NCI-H2171 treated with DMSO at 0.1 percent for 48 hours (cell line): Measurements from ENCODE around the gene ZBTB32.
A peak's percentile ranks its signal among the peaks of the same experiment; 100 is the strongest.

ENCODE experiments used
- DNase-seq: peaks from one replicate; lab custom pipeline; 2025; lab: John Stamatoyannopoulos, UW

Gene ZBTB32

GRCh38 chr19:35695895-35696422 lies 8.4 kb upstream of the ZBTB32 start:
- DNase-seq: no peak

DNA sequence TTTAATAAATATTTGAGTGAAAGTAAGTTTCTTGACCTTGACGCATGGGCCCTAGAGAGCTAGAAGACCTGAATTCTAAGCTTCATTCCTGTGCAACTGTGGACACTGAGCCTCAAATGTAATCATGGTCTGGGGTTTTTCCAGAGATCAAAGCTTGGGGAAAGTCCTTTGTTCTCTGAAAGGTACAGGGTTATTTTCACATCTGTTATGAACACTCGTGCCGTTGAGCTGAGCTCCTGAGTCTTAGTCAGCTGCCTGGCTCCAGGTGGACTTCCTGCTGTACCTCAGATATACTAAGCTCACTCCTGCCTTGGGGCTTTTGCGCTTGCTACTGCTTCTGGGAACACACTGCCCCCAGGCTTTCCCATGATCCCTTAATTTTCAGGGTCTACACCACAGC lies 7.5 kb upstream of the ZBTB32 start:
- DNase-seq: no peak

DNA sequence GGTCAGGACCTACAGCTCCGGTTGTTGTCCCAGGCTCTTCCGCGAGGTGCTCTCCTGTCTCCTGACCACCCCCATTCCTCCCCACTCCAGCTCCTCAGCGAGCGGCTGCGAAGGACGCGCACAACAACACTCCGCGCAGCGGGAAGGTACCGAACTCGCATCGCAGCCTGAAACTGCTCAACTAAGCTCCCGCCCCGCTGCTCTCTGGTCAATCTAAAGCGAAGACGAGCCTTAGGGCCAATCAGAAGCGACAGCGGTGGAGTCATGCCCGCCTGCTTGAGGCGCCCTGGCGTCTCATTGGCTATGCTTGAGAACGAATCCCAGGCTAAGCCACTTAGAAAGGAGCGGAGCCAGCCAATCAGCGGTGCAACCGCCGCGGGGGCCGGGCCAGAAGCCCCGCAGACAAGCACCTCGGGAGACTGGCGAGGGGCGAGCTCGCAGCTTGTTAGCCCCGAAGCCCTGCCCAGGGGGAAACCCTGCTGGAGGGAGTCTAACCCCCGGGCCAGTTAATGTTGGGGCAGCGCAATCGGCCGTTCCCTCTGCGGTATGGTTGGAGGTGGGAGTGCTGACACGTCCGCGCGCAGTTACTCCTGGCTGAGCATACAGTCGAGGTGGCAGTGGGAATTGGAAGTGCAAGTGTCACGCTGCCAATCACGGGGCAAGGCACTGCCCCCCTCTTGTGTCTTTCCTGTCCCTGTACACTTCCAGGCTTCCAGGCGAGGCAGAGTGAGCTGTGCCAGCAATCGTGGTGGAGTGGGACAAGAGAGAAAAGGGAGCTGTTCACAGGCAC lies 1.9 kb upstream of the ZBTB32 start:
- DNase-seq: peak; percentile 99

GRCh38 chr19:35703343-35703742 lies 1.0 kb upstream of the ZBTB32 start:
- DNase-seq: peak; percentile 17

- no peak for DNase-seq
These were observed 4.0 kb downstream of the ZBTB32 start for GRCh38 chr19:35708391-35708790.

DNA sequence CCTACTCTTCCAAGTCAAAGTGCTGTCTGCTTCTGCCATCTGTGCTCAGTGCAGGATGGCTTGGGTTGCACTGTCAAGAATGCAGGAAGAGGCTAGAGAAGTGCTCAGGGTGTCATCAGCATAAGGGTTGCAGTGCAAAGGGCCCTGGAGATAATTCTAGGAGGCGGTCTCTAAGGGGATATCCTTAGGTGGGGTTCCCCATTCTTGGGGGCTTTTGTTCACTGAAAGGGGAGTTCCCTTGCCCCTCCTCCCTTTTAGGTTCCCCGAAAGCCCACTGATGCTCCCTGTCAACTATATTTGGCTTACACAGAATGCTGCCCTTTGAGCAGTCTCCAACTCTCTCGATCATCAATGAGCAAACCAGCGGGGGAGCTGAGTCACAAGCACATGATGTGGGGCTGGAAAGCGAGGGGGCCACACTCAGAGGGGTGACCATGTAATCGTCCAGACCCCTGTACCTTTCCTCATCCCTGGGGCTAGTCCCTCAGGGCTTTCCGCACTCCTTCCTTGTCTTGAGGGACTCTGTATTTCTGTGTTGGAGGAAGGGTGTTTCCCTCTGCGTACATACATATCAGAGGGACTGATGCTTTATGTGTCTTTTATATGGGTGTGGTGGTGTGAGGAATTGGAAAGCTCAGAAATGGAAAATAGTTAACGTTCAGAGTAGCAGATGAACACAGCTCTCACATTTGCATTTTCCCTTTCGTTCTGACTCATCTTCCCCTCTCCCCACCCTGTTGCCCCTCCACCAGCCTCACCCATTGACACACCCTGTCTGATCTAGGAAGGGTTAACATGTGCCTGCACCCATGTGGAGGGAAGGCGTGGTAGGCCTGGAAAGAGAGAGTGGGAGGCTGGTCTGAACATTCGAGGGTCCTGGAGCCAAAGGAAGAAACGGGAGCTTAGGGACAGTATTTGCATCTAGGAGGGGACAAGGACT lies 6.7 kb downstream of the ZBTB32 start:
- peak; percentile 9 for DNase-seq

GRCh38 chr19:35712567-35713505 lies 8.5 kb downstream of the ZBTB32 start:
- DNase-seq: no peak

GRCh38 chr19:35713506-35713850 lies 9.1 kb downstream of the ZBTB32 start:
- DNase-seq: no peak

DNA sequence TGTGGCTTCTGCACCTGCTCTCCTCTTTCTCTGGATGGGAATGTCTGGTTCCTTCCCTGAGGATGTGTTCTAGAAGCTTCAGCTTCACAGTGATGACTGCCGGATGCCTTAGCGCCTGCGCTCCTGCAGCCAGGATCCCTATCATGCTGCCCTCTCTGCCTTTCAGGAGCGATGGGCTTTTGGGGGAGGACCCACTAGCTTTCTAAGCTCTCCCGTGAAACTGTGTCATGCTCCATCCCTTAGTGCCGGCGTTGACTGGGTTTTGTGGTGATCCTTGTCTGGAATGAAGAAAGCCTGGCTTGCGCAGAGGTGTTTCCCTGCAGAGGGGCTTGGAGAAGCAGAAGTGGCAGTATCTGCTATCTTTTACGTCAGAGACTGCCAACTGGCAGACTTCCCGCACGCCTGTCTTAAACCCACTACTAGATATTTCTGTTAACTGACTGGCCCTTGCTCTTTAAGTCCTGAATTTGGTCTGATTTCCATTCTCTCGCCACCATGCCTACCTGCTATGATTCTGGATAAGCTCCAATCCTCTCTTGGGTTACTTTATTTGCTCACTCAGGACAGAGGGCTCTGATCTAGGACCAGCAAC lies 9.6 kb downstream of the ZBTB32 start:
- DNase-seq: no peak

DNA sequence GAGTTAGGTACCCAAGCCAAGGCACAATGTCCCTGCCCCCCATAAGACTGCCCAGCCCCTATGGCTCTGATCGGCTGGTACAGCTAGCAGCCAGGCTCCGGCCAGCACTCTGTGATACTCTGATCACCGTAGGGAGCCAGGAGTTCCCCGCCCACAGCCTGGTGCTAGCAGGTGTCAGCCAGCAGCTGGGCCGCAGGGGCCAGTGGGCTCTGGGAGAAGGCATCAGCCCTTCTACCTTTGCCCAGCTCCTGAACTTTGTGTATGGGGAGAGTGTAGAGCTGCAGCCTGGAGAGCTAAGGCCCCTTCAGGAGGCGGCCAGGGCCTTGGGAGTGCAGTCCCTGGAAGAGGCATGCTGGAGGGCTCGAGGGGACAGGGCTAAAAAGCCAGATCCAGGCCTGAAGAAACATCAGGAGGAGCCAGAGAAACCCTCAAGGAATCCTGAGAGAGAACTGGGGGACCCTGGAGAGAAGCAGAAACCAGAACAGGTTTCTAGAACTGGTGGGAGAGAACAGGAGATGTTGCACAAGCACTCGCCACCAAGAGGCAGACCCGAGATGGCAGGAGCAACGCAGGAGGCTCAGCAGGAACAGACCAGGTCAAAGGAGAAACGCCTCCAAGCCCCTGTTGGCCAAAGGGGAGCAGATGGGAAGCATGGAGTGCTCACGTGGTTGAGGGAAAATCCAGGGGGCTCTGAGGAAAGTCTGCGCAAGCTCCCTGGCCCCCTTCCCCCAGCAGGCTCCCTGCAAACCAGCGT lies 10.4 kb downstream of the ZBTB32 start:
- no peak for DNase-seq

- DNase-seq: no peak
These were observed 11.0 kb downstream of the ZBTB32 start for GRCh38 chr19:35715355-35715809.

- peak; percentile 37 for DNase-seq
These were observed 11.8 kb downstream of the ZBTB32 start for GRCh38 chr19:35715981-35716800.

DNA sequence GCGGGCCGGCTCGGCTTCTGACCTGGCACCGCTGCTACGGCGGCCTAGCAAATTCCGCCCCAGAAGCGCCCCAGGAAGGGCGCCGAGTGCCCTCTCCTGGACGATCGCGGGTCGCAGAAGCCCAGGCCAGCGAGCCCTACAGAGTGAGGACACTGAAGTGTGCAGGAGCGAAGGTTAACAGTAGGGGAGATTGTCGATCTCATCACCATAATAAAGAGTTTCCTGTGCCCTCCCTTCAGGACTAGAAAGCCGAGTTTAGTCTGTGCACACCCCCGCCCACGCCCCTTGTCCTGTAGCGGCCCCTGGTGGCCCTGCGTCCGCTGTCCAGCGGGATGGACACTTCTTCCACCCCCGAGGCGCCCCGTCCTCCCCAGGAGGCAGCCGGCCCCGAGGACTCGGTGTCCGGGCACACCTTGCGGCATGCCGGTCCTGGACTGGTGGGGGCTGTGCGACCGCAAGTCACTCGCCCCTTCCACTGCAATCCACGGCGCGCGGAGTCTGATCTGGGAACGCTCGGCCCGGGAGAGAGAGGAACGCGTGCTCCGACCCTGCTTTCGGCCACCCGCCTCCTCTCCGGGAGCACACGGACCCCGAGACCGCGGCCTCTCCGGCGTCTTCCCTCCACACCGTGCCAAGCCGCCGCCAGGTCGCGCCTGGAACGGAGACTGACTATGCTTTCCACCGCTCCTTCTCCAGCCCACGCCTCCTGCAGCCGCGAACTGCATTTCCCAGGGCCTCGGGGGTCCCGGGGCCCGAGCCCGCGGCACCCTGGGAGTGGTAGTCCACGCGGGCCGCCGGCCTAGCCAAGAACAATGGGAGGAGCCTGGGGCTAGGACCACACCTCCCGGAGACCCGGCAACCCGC lies 12.7 kb downstream of the ZBTB32 start:
- DNase-seq: peak; percentile 97

DNA sequence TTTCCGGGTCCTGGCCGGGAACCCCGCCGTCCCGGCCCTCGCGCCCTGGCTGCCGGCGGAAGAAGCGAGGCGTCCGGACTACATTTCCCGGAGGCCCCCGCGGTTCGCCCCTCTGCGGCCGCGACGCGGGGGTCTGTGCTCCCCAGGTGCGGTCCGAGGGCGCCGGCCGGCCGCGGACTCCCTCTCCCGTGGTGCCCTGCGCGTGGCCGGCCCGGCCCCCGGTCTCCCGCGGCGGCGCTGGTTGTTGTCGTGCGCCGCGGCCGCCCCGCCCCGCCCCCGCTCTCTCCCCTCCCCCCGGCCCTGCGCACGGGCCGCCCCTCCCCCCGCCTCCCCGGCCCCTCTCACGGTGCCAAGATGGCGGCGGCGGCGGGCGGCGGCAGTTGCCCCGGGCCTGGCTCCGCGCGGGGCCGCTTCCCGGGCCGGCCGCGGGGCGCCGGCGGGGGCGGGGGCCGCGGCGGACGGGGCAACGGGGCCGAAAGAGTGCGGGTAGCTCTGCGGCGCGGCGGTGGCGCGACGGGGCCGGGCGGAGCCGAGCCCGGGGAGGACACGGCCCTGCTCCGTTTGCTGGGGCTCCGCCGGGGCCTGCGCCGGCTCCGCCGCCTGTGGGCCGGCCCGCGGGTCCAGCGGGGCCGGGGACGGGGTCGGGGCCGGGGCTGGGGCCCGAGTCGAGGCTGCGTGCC lies 13.4 kb downstream of the ZBTB32 start, which contains the start of gene KMT2B:
TSS of gene KMT2B (plus strand) at position 339 of the 680 bp plus-strand sequence. CDS start at position 355, 16 bp downstream.
- DNase-seq: no peak

DNA sequence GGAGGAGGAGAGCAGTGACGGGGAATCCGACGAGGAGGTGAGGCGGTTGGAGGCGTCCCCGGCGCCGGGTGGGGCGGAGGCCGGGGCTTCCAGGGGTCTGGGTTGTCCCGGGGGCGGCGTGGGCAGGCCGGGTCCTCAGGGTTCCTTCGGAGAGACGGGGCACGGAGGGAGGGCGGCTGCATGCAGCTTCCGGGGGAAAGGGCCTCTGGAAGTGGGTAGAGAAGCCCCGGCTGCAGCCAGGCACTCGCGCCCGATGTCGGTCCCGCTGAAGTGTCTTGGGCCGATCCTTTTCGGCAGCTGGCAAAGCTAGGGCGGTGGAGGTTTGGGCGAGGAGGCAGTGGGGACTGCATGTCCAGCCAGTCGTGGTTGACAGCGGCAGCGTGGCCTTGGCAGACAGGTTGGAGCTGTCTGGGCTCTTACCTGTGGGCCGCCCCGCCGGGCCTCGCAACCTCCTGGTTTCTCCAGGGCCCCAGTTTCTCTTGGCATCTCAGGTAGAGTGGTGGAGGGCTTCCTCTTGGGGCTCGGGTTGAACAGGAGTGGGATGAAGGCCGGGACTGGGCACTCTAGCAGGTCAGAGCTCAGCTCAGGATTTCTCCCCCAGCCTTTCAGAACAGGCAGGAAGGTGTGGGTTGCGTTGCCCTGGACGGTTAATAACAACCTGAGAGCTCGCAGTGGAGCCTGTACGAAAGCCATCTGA lies 14.1 kb downstream of the ZBTB32 start:
- no peak for DNase-seq

DNA sequence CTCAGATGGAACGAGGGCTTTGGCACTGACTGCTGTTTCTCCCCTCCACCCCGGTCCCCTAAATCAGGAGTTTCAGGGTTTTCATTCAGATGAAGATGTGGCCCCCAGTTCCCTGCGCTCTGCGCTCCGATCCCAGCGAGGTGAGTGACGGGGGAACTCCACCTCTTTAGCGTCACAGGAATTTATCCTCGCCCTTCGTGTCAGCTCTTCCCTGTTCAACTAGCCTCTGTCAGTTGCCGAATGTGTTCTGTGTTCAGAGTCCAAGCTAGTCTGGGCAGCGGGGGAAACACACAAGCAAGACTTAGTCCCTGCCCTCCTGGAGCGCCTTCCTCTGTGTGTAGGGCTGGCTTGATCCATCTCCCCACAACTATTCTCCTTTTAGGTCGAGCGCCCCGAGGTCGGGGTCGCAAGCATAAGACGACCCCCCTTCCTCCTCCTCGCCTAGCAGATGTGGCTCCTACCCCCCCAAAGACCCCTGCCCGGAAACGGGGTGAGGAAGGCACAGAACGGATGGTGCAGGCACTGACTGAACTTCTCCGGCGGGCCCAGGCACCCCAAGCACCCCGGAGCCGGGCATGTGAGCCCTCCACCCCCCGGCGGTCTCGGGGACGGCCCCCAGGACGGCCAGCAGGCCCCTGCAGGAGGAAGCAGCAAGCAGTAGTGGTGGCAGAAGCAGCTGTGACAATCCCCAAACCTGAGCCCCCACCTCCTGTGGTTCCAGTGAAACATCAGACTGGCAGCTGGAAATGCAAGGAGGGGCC lies 15.2 kb downstream of the ZBTB32 start:
- DNase-seq: no peak

- DNase-seq: no peak
These were observed 15.8 kb downstream of the ZBTB32 start for GRCh38 chr19:35720163-35720524.
